Activated T-helper 1 cell treated with anti-CD3 and anti-CD28 coated beads, Interleukin-12 subunit alpha, Interleukin-12 subunit beta, Interleukin-2, Interleukin-4 antibody, amounts not matched to agents 30 ng/mL and 10 ng/mL and 1 ng/mL, durations not matched to agents 14 hours and 24 hours and 36 hours (primary cell): ENCODE results near the gene GALC. TPM values are rescaled to one million over a fixed set of nuclear protein-coding genes. Genes with fewer than 3 reads are reported as not detected.

Source experiments
- DNase-seq: peaks from one replicate; pipeline ENCODE4 v3.0.0; 2021; ENCODE audit warnings: low spot score
- H3K27ac Mint-ChIP-seq: one replicate; pipeline ENCODE4 v1.8.0; 2021; ENCODE audit warnings: mild to moderate bottlenecking, mixed read lengths
- H3K27me3 Mint-ChIP-seq: one replicate; pipeline ENCODE4 v1.8.0; 2022; ENCODE audit warnings: mild to moderate bottlenecking, moderate library complexity, mixed read lengths; ENCODE audit not compliant: insufficient read depth
- H3K36me3 Mint-ChIP-seq: one replicate; pipeline ENCODE4 v1.8.0; 2021; ENCODE audit warnings: low read depth, mixed read lengths
- H3K4me1 Mint-ChIP-seq: one replicate; pipeline ENCODE4 v1.8.0; 2021; ENCODE audit warnings: low read depth, mixed read lengths
- H3K4me3 Mint-ChIP-seq: one replicate; pipeline ENCODE4 v1.8.0; 2021; ENCODE audit warnings: mild to moderate bottlenecking, moderate library complexity, mixed read lengths
- H3K9me3 Mint-ChIP-seq: one replicate; pipeline ENCODE4 v1.8.0; 2021; ENCODE audit warnings: mixed read lengths
- intact Hi-C: fragments of 100-400 bp; cut with micrococcal nuclease; formaldehyde crosslinking; loops from one replicate; pipeline ENCODE4 v1.15.1; 2024
- total RNA-seq: library from RNA; stranded (reverse); gene quantifications from 2 replicates; pipeline ENCODE4 v1.2.3, GENCODE V29; 2022

Gene GALC
- total RNA-seq, 1 donor from 2014 or later, result 8.6 TPM

DNA sequence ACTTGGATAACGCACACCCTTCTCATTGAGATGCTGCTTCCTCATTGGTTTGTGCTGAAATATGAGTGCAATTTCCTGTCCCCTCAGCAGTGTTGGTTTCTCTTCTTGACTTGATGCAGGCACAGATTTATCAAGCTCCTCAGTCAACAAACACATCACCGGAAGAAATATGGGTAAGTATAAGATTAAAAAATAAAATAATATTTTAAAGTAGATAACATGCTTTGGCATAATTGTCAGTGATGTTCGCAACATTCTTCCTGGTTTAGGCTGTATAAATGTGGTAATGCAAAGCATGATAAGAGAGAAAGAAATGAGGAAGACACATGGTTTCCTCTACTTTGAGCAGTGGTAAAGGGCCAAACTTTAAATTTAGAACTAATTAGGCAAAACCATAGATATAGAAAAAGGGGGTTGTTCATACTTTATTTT lies 12.1 kb upstream of the GALC start, which contains the start of gene GPR65:
TSS of gene GPR65 (plus strand) at position 86 of the 432 bp plus-strand sequence. CDS start 5,713 bp downstream, outside the sequence.
- peak within 1 kb of the TSS; percentile 94 for H3K27ac Mint-ChIP-seq
- peak; percentile 29 for DNase-seq

DNA sequence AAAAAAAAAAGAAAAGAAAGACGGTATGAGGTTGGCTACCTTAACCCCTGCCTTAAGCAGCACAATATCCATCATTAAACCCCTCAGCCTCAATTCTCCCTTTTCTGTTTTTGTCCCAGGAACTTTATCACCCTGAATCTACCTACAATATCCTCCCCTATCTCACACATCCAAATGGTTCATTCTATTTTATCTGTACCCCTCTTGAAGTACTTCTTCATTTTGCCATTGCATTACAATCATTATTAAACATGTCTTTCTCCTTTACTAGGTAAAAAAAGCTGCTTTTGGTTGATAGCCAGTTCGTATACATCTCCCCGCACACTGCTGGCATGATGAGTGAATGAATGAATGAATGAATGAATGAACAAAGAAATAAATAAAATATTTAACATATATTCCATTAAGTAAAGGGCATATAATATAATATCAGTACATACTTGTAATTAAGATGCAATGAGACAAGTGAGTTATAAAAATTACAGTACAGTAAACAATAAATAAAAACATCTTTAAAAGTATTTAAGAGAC lies 11.6 kb upstream of the GALC start:
- intact Hi-C loops, result loop anchor here (5.0 to 10.0 kb wide), 6 partner anchors 38 to 1953 kb away; partner anchors contain the start of genes TDP1, TTC8 and ZC3H14
- no peaks in the 10 kb centered on the region for H3K9me3 Mint-ChIP-seq
- peaks cover 59% of the 10 kb centered on the region for H3K4me1 Mint-ChIP-seq
- peaks cover 19% of the 10 kb centered on the region for H3K36me3 Mint-ChIP-seq
- H3K27ac Mint-ChIP-seq, result peak overlapping the region; percentile 91
- DNase-seq, result no peak
- H3K4me3 Mint-ChIP-seq, result peak overlapping the region; percentile 93
- H3K27me3 Mint-ChIP-seq, result no peaks in the 10 kb centered on the region

More for the DNA sequence above, 12.1 kb upstream of the GALC start, which contains the start of gene GPR65:
- peak within 1 kb of the TSS; percentile 93 for H3K4me3 Mint-ChIP-seq
- peaks cover 20% of the 10 kb centered on the region for H3K36me3 Mint-ChIP-seq
- intact Hi-C loops, result loop anchor here (5.0 to 10.0 kb wide), 6 partner anchors 37 to 1952 kb away; partner anchors contain the start of genes TDP1, TTC8 and ZC3H14
- no peaks in the 10 kb centered on the region for H3K27me3 Mint-ChIP-seq
- H3K4me1 Mint-ChIP-seq, result peaks cover 59% of the 10 kb centered on the region
- no peaks in the 10 kb centered on the region for H3K9me3 Mint-ChIP-seq

DNA sequence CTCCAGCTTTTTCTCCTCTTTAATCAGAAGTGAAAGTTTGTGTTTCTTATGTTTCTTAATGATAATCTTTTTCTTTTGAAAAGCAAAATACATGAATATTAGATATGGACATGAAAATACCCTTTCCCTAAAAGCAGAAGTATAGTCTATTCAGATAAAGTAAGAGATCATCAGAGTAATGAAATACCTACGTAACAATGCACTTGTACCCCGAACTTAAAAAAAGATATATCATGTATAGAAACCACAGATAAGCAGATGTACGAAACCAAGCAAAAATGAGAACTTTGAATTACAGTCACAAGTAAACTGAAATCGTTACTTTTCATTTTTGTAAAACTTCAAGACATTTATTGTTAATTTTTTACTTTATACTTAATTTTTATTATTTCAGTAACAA lies 10.4 kb upstream of the GALC start:
- Mint-ChIP-seq H3K4me3 (no peak overlapping the region), H3K9me3 (no peaks in the 10 kb centered on the region), H3K27ac (no peak overlapping the region), H3K36me3 (peaks cover 10% of the 10 kb centered on the region), H3K27me3 (no peaks in the 10 kb centered on the region), H3K4me1 (peaks cover 56% of the 10 kb centered on the region)
- no peak for DNase-seq
- intact Hi-C loops, result loop anchor here (10.0 kb wide), 1 partner anchor 1611 kb away; no protein-coding TSS in a partner anchor

DNA sequence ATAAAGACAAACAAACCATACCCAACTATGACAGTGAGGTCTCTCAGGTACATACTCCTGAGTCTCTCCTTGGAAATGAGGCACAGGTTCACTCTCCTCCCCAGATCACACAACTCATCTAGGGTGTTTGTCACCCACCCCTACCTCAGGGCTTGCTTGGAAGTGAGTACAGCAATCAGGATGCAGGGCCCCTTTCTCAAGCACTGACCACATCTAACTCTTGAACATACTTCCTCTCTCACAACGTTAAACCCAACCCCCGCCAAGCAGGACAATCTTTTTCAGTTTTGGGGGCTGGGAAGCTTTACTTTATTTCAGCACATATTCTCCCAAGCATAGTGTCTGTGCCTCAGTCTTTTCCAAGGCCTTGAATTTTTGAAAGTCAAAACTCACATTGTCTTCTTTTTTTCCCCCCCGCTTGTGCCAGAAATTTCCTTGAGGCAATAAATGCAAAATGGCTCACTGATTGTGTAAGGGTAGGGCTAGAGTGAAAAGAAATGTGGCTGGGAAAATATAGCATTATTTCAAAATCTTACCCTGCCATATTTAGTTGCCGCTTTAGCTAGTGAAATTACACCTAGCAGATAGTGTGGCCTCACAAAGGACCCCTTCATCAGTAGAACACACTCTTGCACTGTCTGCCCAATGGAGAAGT lies 9.6 kb upstream of the GALC start:
- Mint-ChIP-seq H3K4me3 (no peak overlapping the region), H3K27ac (peak overlapping the region; percentile 41), H3K4me1 (peaks cover 47% of the 10 kb centered on the region), H3K9me3 (no peaks in the 10 kb centered on the region), H3K27me3 (no peaks in the 10 kb centered on the region), H3K36me3 (peaks cover 5% of the 10 kb centered on the region)
- DNase-seq, result no peak
- intact Hi-C loops, result loop anchor here (10.0 kb wide), 1 partner anchor 1612 kb away; no protein-coding TSS in a partner anchor

DNA sequence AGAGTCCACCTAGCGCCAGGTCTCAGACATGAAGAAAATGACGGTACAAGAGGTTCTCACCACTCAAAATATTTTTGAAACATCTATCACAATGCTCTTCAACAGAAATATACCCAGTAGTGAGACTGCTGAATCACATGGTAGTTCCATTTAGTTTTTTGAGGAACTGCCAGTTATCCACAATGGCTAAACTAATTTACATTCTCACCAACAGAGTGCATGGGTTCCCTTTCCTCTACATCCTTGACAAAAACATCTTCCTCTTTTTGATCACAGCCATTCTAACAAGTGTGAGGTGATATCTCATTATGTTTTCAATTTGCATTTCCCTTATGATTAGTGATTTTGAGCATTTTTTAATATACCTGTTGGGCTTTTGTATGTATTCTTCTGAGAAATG lies 6.3 kb upstream of the GALC start:
- H3K4me1 Mint-ChIP-seq, result peaks cover 43% of the 10 kb centered on the region
- no peaks in the 10 kb centered on the region for H3K9me3 Mint-ChIP-seq
- no peak overlapping the region for H3K4me3 Mint-ChIP-seq
- intact Hi-C loops, result no loop called here
- no peak overlapping the region for H3K27ac Mint-ChIP-seq
- DNase-seq, result no peak
- H3K27me3 Mint-ChIP-seq, result no peaks in the 10 kb centered on the region
- peaks cover under 1% of the 10 kb centered on the region for H3K36me3 Mint-ChIP-seq

DNA sequence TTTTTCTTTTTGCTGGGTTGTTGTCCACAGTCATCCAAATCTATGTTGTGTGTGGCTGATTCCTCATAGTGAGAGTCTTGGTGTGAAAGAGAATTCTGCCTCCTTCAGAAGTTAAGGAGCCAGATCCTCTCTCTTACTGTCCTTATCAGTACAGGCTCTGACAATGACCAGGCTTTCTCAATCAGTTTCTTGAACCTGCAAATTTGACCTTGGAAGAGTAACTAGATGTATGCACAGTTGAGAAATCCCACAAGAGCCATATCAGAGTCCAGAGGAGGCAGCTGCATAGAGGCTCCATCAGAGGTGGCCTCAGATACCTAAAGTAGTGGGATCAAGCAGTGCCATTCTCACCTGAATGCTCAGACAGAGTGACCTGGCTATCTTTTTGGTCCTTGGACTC lies 5.5 kb upstream of the GALC start:
- Mint-ChIP-seq H3K4me1 (peaks cover 50% of the 10 kb centered on the region), H3K27me3 (no peaks in the 10 kb centered on the region), H3K27ac (no peak overlapping the region), H3K36me3 (peaks cover 2% of the 10 kb centered on the region), H3K4me3 (no peak overlapping the region), H3K9me3 (no peaks in the 10 kb centered on the region)
- no peak for DNase-seq
- intact Hi-C loops, result no loop called here

DNA sequence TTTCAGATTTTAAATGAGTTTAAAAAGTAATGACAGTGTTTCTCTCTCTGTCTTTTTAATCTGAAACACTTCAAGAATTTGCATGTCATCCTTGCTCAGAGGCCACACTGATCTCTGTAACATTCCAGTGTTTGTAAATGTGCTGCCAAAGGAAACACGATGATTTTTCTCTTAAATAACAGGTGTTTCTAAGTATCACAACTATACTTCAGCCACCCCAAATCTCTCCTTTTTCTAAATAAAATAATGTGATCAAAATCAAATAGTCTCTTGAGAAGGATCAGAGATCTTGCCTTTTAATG lies 3.3 kb upstream of the GALC start:
- H3K27ac Mint-ChIP-seq, result no peak overlapping the region
- no peaks in the 10 kb centered on the region for H3K27me3 Mint-ChIP-seq
- H3K9me3 Mint-ChIP-seq, result no peaks in the 10 kb centered on the region
- intact Hi-C loops, result no loop called here
- peaks cover 4% of the 10 kb centered on the region for H3K36me3 Mint-ChIP-seq
- peaks cover 57% of the 10 kb centered on the region for H3K4me1 Mint-ChIP-seq
- no peak overlapping the region for H3K4me3 Mint-ChIP-seq
- DNase-seq, result no peak

DNA sequence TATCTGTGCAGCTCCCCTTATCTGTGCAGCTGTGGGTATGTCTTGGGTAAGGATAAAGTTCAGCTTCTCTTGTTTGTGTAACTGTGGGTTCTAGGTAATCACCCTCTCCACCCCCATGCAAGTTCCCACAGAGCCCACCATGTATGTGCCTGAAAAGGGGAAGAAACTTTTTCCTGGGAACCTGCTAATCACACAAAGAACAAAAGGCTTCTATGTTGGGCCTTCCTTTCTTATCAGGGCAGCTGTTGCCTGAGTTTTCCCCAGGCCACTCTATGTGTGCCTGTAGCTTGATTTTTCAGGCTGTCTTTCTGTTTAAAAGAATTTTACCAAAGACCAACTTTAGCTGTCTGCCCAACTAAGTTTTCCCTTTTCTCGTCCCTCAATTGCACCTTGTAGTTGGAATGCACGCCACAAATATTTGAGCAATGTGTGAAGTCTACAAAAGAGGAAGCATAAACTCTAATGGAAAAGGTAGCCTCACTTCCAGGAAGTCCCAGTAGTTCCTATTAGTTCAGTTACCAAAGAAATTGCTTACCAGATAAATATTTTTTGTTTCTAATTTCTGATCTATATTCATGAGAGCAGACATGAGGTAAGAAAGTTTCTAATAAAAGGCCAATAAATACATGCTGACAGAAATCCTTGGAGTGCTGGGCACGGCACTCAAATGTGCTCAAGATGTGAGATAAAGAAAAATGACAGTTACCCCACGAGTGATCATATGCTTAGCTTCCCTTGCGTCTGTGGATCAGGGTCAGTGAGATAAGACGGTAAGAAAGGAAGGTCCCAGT lies 2.7 kb upstream of the GALC start:
- peaks cover 57% of the 10 kb centered on the region for H3K4me1 Mint-ChIP-seq
- intact Hi-C loops, result no loop called here

DNA sequence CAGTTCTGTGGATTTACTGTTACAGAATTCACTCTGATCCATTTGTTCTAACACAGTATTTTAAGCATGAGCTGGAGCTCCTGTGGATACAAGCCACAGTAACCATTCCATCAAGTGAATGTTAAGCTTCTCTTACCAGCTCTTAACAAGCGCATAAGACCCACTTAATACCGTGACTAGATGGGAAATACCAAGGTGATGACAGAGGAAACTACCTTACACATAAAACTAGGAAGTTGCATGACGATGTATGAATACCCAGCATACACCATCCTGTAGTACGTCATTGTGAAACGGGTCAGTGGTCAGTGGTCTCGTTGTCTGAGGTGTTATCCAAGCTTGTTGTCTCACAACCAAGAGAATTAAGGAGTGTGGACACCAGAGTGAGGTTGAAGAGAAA lies 2.0 kb upstream of the GALC start:
- DNase-seq, result no peak
- Mint-ChIP-seq H3K27ac (peak overlapping the region; percentile 86), H3K9me3 (no peaks in the 10 kb centered on the region), H3K27me3 (no peaks in the 10 kb centered on the region), H3K4me1 (peaks cover 57% of the 10 kb centered on the region), H3K4me3 (peak overlapping the region; percentile 8), H3K36me3 (peaks cover 4% of the 10 kb centered on the region)
- intact Hi-C loops, result loop anchor here (5.0 kb wide), 2 partner anchors 32 to 392 kb away; partner anchors contain the start of gene SPATA7

More for the DNA sequence above, 2.7 kb upstream of the GALC start:
- Mint-ChIP-seq H3K36me3 (peaks cover 4% of the 10 kb centered on the region), H3K4me3 (no peak overlapping the region), H3K27me3 (no peaks in the 10 kb centered on the region), H3K9me3 (no peaks in the 10 kb centered on the region), H3K27ac (peak overlapping the region; percentile 86)
- no peak for DNase-seq

DNA sequence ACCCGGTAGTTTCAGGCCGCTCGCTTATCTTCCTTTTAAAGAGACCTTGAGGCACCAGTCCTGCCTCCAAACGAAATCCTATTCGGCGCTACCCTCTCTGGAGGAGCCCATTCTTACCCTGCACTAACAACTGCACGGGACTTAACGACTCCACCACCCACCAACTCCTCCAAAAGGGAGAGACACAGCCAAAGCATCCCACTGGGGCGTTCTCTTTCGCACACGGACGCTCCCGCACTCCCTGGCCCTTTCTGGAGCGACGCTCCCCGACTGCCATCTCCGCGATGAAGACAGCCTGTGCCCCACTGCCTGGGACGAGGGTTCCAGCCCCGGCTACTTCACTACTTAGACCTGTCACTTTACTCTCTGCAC lies 650 bp downstream of the GALC start:
- Mint-ChIP-seq H3K4me1 (peaks cover 55% of the 10 kb centered on the region), H3K27me3 (no peaks in the 10 kb centered on the region), H3K4me3 (peak overlapping the region; percentile 92), H3K9me3 (no peaks in the 10 kb centered on the region), H3K36me3 (peaks cover 4% of the 10 kb centered on the region), H3K27ac (peak overlapping the region; percentile 98)
- peak; percentile 9 for DNase-seq
- intact Hi-C loops, result loop anchor here (2.0 to 5.0 kb wide), 6 partner anchors 35 to 1962 kb away; partner anchors contain the start of genes EFCAB11, SPATA7, TDP1 and ZC3H14

DNA sequence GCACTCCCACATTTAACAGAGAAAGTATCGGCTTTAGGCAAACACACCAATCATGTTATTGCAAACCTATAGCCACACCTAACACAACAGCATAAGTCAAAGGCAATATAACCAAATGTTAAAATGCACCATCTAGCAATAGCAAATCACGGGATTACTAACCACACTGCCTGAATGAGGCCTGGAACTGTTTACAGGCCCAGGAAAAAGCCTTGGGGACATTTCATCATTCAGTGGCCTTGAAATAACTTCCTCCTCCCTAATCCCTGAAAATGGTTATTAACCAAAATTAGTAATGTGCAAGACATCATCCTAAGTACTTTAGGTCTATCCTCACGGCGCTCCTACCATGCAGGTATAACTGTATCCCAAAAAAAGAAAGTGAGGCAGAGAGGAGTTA lies 2.3 kb downstream of the GALC start:
- Mint-ChIP-seq H3K4me1 (peaks cover 49% of the 10 kb centered on the region), H3K27me3 (no peaks in the 10 kb centered on the region), H3K27ac (no peak overlapping the region), H3K4me3 (no peak overlapping the region), H3K36me3 (peaks cover 11% of the 10 kb centered on the region), H3K9me3 (no peaks in the 10 kb centered on the region)
- intact Hi-C loops, result loop anchor here (5.0 kb wide), 2 partner anchors 37 to 397 kb away; partner anchors contain the start of gene SPATA7
- DNase-seq, result no peak

DNA sequence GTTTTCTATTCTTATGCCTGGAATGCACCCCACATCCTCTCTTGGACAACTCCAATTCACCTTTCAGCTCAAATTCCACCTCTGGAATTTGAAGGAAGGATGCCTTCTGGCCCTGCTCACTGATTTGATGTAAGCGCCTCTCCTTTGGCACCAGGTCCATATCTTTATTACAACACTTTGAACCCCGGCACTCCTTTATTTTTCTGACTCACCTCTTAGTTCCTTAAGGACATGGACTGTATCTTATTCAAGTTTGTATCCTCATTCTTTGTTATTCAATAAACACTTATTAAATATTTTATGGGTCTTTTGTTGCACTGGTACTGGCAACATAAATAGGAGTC lies 3.1 kb downstream of the GALC start:
- Mint-ChIP-seq H3K36me3 (peaks cover 11% of the 10 kb centered on the region), H3K27me3 (no peaks in the 10 kb centered on the region), H3K4me1 (peaks cover 42% of the 10 kb centered on the region), H3K4me3 (no peak overlapping the region), H3K27ac (no peak overlapping the region), H3K9me3 (no peaks in the 10 kb centered on the region)
- intact Hi-C loops, result loop anchor here (5.0 kb wide), 2 partner anchors 37 to 397 kb away; partner anchors contain the start of gene SPATA7
- DNase-seq, result no peak
